SK-N-DZ (cell line): ENCODE results near the gene ZGLP1. TPM values are rescaled to one million over a fixed set of nuclear protein-coding genes. Genes with fewer than 3 reads are reported as not detected.
A peak's percentile ranks its signal among the peaks of the same experiment; 100 is the strongest.
"Not testable (repeated sequence)": the region's sequence is repeated elsewhere in the genome, so short reads cannot be mapped to it uniquely, and the experiment has no call there.

Source experiments
- DNase-seq: peaks from one replicate; pipeline ENCODE4 v3.0.0-alpha.2; 2015; ENCODE audit warnings: low spot score
- polyA plus RNA-seq, 2 experiments: library from polyadenylated mRNA; depleted of rRNA; stranded (reverse); fragments of >200 nt; gene quantifications; 2 replicates each; pipeline ENCODE4 v1.2.3, GENCODE V29; 2014

Gene ZGLP1
- 1.6 and 2.4 TPM in 2 replicates for polyA plus RNA-seq (2014; cell fraction: cytosol; rRNA removed)
- polyA plus RNA-seq (2014; cell fraction: nucleus; rRNA removed), result 16.2 and 24.5 TPM in 2 replicates

DNA sequence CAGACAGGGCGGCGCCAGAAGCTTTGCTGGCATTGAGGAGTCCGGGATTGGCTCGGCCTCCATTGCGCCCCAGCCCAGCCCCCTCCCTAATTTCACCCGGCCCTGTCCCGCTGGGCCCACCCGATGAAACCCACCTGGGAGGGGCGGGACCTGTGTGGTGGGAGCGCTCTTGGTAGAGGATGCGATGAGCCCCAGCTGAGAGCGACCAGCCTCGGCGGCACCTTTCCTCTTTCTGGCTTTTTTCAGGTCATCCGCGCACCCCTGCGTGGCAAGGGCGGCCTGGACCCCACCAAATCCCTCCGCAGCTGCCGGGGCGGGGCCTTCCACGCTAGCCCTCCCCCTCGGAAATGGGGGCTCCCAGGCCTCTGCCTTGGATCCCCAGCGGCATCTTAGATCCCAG, at the start of gene ZGLP1:
Gene ZGLP1, minus strand, starts transcription at position 393 of the 400 bp plus-strand sequence.
- no peak for DNase-seq

DNA sequence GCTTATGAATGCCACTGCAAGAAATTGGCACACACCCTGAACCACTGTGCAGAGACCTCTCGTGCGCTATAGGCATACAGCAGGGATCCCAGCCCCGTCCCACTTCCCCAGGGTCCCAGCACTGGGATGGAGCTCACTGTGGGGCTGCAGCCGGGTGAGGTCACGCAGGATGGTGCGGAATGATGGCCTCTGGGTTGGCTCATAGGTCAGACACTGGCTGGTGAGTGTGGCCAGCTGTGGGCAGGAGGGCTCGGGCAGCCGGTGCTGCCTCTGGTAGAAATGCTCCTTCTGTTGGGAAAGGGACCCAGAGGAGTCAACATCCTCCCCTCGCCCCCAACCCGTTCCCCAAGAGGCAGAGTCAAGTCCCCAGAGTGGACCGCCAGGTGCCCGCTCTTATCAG, 46.8 kb upstream of the ZGLP1 start:
- no peak for DNase-seq

DNA sequence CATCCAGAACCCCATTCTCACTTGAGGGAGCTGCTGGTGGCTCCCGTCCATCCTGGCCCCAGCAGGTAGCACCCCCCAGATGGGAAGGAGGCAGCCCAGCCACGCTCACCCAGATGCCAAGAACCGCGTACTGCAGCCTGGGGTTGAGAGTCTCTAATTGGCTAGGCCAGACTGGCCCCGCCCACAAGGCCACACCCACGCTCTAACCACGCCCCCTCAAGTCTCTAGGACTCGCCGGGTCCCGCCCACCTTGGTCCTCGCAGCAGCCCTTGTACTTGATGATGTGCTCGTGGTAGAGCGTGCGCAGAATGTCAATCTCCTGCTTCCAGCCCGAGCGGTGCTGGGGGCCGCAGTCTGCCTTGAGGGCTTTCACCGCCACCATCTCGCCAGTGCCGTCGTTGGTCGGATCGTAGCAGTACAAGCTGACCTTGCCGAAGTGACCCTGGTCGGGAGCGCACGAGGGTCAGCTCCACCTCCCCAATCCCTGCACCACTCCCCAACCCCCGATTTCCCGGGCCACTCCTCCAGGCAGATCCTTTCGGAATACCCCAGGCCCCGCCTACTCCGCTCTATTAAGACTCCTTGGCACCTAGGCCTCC, 44.3 kb upstream of the ZGLP1 start:
- DNase-seq, result peak; percentile 39

GRCh38 chr19:10352764-10353671, 43.4 kb upstream of the ZGLP1 start:
- DNase-seq, result peak; percentile 35

- DNase-seq, result no peak
Measured at GRCh38 chr19:10346509-10346908, 36.9 kb upstream of the ZGLP1 start.

GRCh38 chr19:10344780-10345179, 35.2 kb upstream of the ZGLP1 start:
- DNase-seq, result no peak

DNA sequence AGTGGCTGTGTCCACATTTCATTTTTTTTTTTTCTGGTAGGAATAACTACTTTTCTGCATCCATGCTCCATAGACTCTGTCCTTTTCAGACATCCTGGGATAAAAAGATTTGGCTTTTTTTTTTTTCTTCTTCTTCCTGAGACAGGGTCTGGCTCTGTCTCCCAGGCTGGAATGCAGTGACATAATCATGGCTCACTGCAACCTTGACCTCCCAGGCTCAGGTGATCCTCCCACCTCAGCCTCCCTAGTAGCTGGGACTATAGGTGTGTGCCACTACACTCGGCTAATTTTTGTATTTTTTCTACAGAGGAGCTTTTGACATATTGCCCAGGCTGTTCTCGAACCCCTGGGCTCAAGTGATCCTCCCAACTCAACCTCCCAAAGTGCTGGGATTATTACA, 33.9 kb upstream of the ZGLP1 start:
- no peak for DNase-seq

- DNase-seq, result no peak
Measured at GRCh38 chr19:10339977-10340376, 30.4 kb upstream of the ZGLP1 start.

GRCh38 chr19:10339380-10339960, 29.9 kb upstream of the ZGLP1 start, which contains the start of gene ICAM3:
Gene ICAM3 (minus strand): TSS chr19:10339624. CDS start chr19:10339614, 10 bp downstream.
- DNase-seq, result no peak

DNA sequence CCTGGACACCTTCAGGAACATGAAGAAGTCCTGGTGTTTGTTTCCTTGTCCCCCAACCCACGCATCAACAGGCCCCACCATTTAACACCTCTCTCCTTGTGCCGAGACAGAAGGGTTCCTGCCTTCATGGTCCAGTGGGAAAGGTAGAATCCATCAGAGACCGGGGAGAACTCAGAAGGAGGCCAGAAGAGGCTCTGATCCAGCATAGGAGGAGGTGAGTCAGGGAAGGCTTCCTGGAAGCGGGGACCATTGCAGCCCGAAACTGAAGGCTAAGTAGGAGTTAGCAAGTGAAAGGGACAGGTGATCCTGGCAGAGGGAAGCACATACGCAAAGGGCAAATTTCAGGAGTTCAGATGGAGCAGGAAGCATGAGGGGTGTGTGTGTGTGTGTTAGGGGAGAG, 29.3 kb upstream of the ZGLP1 start:
- DNase-seq, result no peak

DNA sequence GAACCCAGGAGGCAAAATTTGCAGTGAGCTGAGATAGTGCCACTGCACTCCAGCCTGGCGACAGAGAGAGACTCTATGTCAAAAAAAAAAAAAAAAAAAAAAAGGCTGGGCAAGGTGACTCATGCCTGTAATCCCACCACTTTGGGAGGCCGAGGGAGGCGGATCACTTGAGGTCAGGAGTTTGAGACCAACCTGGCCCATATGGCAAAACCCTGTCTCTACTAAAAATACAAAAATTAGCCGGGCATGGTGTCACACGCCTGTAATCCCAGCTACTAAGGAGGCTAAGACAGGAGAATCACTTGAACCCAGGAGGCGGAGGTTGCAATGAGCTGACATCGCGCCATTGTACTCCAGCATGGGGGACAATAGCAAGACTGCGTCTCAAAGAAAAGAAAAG, 27.1 kb upstream of the ZGLP1 start:
- DNase-seq, result not testable (repeated sequence)

GRCh38 chr19:10335352-10335985, 25.9 kb upstream of the ZGLP1 start:
- DNase-seq, result no peak

- DNase-seq, result peak; percentile 81
Measured at GRCh38 chr19:10334588-10335351, 25.2 kb upstream of the ZGLP1 start.

DNA sequence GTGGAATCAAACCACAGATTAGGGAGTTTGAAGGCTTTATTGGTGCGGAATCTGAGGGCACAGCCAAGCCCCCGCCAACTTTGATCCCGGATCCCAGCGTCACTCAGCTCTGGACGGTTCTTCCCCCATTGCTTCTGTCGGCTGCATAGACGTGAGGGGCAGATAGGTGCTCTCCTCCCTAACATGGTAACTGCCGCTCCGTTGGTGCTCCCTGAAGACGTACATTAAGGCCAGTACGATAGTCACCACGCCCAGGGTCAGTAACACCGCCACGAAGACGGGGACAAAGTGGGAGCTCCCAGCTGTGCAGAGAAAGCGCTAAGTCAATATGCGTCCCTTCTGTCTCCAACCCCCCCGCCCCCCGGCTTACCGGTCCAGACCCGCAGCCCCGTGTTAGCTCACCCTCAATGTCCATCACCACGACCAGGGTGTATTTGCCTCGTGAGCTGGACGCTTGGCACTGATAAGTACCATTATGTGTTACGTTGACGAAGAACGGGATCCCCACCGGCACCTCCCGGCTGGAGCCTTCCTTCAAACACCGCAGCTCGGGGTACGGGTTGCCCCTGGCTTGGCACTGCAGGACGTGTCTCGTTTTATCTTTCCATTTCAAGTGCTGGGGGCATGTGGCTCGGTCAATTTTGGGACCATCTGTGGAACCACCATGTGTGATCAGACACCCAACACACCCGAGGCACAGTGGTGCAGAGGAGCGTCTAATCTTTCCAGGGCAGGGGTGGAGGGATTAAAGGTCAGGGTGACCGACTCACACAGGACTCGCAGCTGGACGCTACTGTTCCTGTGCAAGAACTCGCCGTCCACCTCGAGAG, 24.4 kb upstream of the ZGLP1 start:
- no peak for DNase-seq

GRCh38 chr19:10332965-10333757, 23.5 kb upstream of the ZGLP1 start, which contains the start of gene RAVER1:
Gene RAVER1 (minus strand): TSS chr19:10333529. CDS start chr19:10333507, 22 bp downstream.
- DNase-seq, result peak; percentile 93

DNA sequence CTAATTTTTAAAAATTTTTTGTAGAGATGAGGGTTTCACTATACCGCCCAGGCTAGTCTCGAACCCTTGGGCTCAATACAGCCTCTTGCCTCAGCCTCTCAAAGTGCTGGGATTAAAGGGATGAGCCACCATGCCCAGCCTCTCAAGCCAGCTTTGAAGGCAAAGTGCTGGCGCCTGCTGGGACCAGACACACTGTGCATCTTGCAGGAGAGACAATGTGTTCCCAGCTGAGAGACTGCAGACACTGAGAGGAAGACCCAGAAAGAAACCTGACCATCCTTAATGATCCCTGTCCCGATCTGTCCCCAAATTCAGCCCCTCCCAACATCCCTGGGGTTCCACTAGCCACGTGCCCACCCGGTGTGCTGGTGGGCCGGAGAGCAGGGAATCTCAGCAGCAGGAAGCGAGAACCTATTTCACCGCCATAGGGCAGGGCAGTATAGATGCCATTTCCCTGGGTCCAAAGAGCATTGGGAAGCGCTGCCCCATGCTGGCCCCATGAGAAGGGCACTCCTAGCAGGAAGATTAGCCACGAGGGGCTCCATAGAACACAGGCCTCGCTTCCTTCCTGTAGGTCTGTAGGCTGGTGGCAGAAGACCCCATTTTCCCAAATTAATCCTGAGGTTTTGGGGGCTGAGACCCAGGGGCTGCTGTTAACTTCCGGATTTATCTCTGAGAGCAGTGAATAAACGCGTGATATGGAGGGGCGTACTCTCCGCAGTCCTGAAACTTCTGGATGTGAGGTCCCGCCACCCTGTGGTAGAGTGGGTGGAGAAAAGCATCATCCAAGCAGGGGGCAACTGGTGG, 22.7 kb upstream of the ZGLP1 start:
- no peak for DNase-seq

DNA sequence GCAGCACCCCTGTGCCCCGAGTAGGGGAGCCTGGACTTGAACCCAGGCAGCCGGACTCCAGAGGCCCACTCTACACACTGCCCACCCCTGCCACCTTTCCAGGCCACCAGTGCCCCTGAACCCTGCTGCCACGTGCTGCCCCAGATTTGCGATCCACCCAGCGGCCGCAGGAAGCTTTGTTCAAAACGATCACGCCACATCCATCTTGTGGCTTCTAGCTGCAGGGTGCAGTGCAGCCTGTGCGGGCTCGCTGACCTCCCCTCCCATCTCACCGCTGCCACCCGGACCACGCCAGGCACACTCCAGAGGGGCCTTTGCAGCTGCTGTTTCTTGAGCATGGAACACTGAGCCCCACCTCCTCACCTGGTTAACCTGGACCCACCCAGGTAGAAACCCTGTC, 19.9 kb upstream of the ZGLP1 start:
- no peak for DNase-seq
